PC-9 (cell line): ENCODE measurements around the gene GNLY. TPM values are rescaled to one million over a fixed set of nuclear protein-coding genes. Genes with fewer than 3 reads are reported as not detected.

Experiments used
- BruUV-seq: library from RNA; stranded (reverse); fragments of 400-500 nt; replicated peaks from 2 replicates; lab custom pipeline; 2021; lab: Mats Ljungman, UMichigan
- CTCF ChIA-PET: fragments of 300-600 bp; sonication (Branson Sonifier 250); formaldehyde crosslinking; loops from one replicate; lab custom pipeline; 2022; ENCODE audit warnings: antibody characterized with exemption; lab: Charles Lee
- POLR2A ChIA-PET: fragments of 300-600 bp; sonication (Branson Sonifier 250); formaldehyde crosslinking; loops from one replicate; lab custom pipeline; 2022; ENCODE audit warnings: antibody characterized with exemption; ENCODE audit not compliant: unreplicated experiment; lab: Charles Lee
- DNase-seq, 2 experiments: peaks; one replicate each; pipeline versions ENCODE4 v3.0.0 to v3.0.0-alpha.2; 2015 to 2022; ENCODE audit warnings: mixed read lengths in 1 of 2
- H2AFZ ChIP-seq: fragments of 200-600 bp; sonication (generic); 2 replicates; pipeline ENCODE4 v1.8.1; 2017; ENCODE audit warnings: antibody characterized with exemption
- H3F3A ChIP-seq: fragments of 200-600 bp; sonication (generic); 2 replicates; pipeline ENCODE4 v1.8.1; 2017; ENCODE audit warnings: antibody characterized with exemption, mild to moderate bottlenecking, low read depth; ENCODE audit not compliant: insufficient read depth
- H3K27ac ChIP-seq: fragments of 200-600 bp; sonication (generic); 2 replicates; pipeline ENCODE4 v1.6.1; 2016; ENCODE audit warnings: mixed run types
- H3K27me3 ChIP-seq: fragments of 200-600 bp; sonication (generic); 2 replicates; pipeline ENCODE4 v1.6.1; 2016; ENCODE audit warnings: low read depth, mixed run types; ENCODE audit not compliant: insufficient read depth
- H3K36me3 ChIP-seq: fragments of 200-600 bp; sonication (generic); 2 replicates; pipeline ENCODE4 v1.6.1; 2016; ENCODE audit warnings: low read depth, mixed run types
- H3K4me1 ChIP-seq: fragments of 200-600 bp; sonication (generic); replicated peaks from 2 replicates; pipeline ENCODE4 v1.6.1; 2016; ENCODE audit warnings: mixed run types; ENCODE audit not compliant: insufficient read depth
- H3K4me2 ChIP-seq: fragments of 200-600 bp; sonication (generic); 2 replicates; pipeline ENCODE4 v1.6.1; 2017; ENCODE audit warnings: mixed run types
- H3K4me3 ChIP-seq: fragments of 200-600 bp; sonication (generic); 2 replicates; pipeline ENCODE4 v1.6.1; 2016; ENCODE audit warnings: mixed run types
- H3K79me2 ChIP-seq: fragments of 200-600 bp; sonication (generic); 2 replicates; pipeline ENCODE4 v1.6.1; 2017; ENCODE audit warnings: low read depth, mixed run types
- H3K9me2 ChIP-seq: fragments of 200-600 bp; sonication (generic); 2 replicates; pipeline ENCODE4 v1.8.1; 2017; ENCODE audit warnings: mild to moderate bottlenecking; ENCODE audit not compliant: insufficient read depth
- H3K9me3 ChIP-seq: fragments of 200-600 bp; sonication (generic); 2 replicates; pipeline ENCODE4 v1.8.1; 2016; ENCODE audit warnings: low read depth; ENCODE audit not compliant: insufficient read depth
- H4K20me1 ChIP-seq: fragments of 200-600 bp; sonication (generic); 2 replicates; pipeline ENCODE4 v1.8.1; 2017; ENCODE audit not compliant: insufficient read depth
- EZH2 ChIP-seq: fragments of 200-600 bp; sonication (generic); IDR thresholded peaks from 2 replicates; pipeline ENCODE4 v1.8.0; 2017; ENCODE audit warnings: antibody characterized with exemption, low read depth
- intact Hi-C: fragments of 100-400 bp; cut with micrococcal nuclease; formaldehyde crosslinking; loops from one replicate; pipeline ENCODE4 v1.10.0; 2022; ENCODE audit not compliant: unreplicated experiment
- total RNA-seq: library from RNA; stranded (reverse); gene quantifications from 2 replicates; pipeline ENCODE4 v1.2.3, GENCODE V29; 2021
- TF ChIP-seq, protein P1 (sequence below): fragments of 200-600 bp; sonication (generic); conservative IDR thresholded peaks from 2 replicates; pipeline ENCODE4 v1.6.1; 2017; ENCODE audit warnings: mixed run types, antibody characterized with exemption, mild to moderate bottlenecking, moderate library complexity

The GNLY gene
- total RNA-seq, 1 experiment from 2014 or later: not detected

DNA sequence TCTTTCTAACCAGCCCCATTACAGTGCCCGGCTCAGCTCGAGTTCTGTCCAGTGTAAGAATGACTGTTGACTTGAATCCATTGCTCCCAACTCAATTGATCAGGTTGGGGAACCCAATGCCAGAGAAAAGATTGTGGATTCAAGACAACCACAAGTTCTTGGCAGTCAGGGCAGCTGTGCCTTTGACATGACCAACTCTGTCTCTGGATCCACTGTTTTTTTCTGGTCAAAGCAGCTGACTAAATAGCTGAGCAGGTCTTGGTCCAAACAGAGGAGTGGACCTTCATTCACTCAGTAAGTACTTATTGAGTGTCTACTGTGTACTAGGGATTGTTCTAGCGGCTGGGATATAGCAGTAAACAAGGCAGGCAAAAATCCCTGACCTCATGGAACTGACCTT is 53.3 kb downstream of the GNLY start:
- Histone ChIP-seq H2AFZ (no peak overlapping the region), H3K4me1 (peaks cover 6% of the 10 kb centered on the region), H3K36me3 (no peaks in the 10 kb centered on the region), H3F3A (no peaks in the 10 kb centered on the region; the same call in 1 of the 2 replicates), H3K9me3 (no peaks in the 10 kb centered on the region), H4K20me1 (no peaks in the 10 kb centered on the region), H3K27me3 (peaks cover 49% of the 10 kb centered on the region), H3K4me2 (no peak overlapping the region), H3K27ac (no peak overlapping the region), H3K79me2 (no peaks in the 10 kb centered on the region), H3K9me2 (no peaks in the 10 kb centered on the region), H3K4me3 (no peak overlapping the region)
- ChIA-PET CTCF (no interaction called here), POLR2A (no interaction called here)
- no TSS peak for BruUV-seq
- DNase-seq: no peak
- TF ChIP-seq EZH2: no peak
- TF ChIP-seq, protein P1, sequence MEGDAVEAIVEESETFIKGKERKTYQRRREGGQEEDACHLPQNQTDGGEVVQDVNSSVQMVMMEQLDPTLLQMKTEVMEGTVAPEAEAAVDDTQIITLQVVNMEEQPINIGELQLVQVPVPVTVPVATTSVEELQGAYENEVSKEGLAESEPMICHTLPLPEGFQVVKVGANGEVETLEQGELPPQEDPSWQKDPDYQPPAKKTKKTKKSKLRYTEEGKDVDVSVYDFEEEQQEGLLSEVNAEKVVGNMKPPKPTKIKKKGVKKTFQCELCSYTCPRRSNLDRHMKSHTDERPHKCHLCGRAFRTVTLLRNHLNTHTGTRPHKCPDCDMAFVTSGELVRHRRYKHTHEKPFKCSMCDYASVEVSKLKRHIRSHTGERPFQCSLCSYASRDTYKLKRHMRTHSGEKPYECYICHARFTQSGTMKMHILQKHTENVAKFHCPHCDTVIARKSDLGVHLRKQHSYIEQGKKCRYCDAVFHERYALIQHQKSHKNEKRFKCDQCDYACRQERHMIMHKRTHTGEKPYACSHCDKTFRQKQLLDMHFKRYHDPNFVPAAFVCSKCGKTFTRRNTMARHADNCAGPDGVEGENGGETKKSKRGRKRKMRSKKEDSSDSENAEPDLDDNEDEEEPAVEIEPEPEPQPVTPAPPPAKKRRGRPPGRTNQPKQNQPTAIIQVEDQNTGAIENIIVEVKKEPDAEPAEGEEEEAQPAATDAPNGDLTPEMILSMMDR: no peak
- intact Hi-C loops: no loop called here

DNA sequence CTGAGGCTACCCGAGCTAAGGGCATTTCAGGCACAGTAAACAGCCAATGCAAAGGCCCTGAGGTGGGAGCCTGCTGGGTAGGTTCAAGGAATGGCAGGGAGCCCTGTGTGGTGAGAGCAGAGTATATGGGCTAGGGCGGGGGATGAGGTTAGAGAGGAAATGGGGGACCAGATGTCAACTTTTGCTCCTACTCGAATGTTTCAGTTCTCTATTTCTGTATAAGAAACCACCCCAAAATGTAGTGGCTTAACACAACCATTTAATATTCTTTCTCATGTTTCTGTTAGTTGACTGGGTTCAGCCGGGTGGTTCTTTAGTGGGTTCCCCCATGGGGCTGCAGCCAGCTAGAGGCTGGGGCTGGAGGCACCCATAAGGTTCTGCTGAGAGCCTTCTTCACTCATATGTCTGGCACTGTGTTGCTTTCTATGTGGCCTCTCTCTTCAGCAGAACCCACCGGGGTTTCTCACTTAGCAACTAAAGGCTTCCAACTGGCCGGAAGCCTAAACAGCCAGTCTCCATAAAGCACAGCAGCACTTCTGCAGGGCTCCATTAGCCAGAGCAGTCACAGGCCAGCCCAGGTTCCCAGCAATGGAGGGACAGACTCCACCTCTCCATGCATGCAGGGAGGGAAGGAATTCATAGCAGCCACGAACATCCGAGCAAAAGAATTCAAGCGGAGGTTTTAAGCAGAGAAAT is 54.0 kb downstream of the GNLY start:
- H3K36me3 ChIP-seq: no peaks in the 10 kb centered on the region
- no peak overlapping the region for H3K4me3 ChIP-seq
- H3K9me2 ChIP-seq: no peaks in the 10 kb centered on the region
- no peak overlapping the region for H3K27ac ChIP-seq
- no peaks in the 10 kb centered on the region; the same call in 1 of the 2 replicates for H3F3A ChIP-seq
- H3K79me2 ChIP-seq: no peaks in the 10 kb centered on the region
- no peaks in the 10 kb centered on the region for H4K20me1 ChIP-seq
- no TSS peak for BruUV-seq
- no peak overlapping the region for H3K4me2 ChIP-seq
- ChIA-PET POLR2A (no interaction called here), CTCF (no interaction called here)
- intact Hi-C loops: no loop called here
- no peak overlapping the region for H2AFZ ChIP-seq
- H3K4me1 ChIP-seq: no peaks in the 10 kb centered on the region
- DNase-seq: no peak
- TF ChIP-seq, protein P1: no peak
- no peak for TF ChIP-seq EZH2
- no peaks in the 10 kb centered on the region for H3K9me3 ChIP-seq
- H3K27me3 ChIP-seq: peaks cover 56% of the 10 kb centered on the region

Other genes starting within 250 kb of the GNLY start
- gene MAT2A, start 155.2 kb upstream of the GNLY start, total RNA-seq: 169 and 206 TPM in 2 replicates
- gene GGCX, start 132.9 kb upstream of the GNLY start, total RNA-seq: 30.2 and 30.6 TPM in 2 replicates
- 91.9 and 124 TPM in 2 replicates for gene VAMP8, start 116.8 kb upstream of the GNLY start, total RNA-seq
- gene VAMP5, start 109.9 kb upstream of the GNLY start, total RNA-seq: 7.2 and 7.4 TPM in 2 replicates
- 93.9 and 96.7 TPM in 2 replicates for gene RNF181, start 98.6 kb upstream of the GNLY start, total RNA-seq
- 5.3 and 5.9 TPM in 2 replicates for gene TMEM150A, start 91.7 kb upstream of the GNLY start, total RNA-seq
- 46.0 and 48.6 TPM in 2 replicates for gene C2orf68, start 82.3 kb upstream of the GNLY start, total RNA-seq
- 61.0 and 66.7 TPM in 2 replicates for gene USP39, start 78.2 kb upstream of the GNLY start, total RNA-seq
- not detected in 2 replicates for gene SFTPB, start 26.2 kb upstream of the GNLY start, total RNA-seq
- 0.25 TPM in 1 of 2 replicates, not detected in the other for gene ATOH8, start 59.6 kb downstream of the GNLY start, total RNA-seq
- gene ST3GAL5, start 194.6 kb downstream of the GNLY start, total RNA-seq: 5.9 and 7.2 TPM in 2 replicates